NCI-H82 treated with DMSO at 0.1 percent for 48 hours (cell line): ENCODE results near the gene ANXA6.
A peak's percentile ranks its signal among the peaks of the same experiment; 100 is the strongest.

Experiments
- DNase-seq: peaks from one replicate; lab custom pipeline; 2025; ENCODE audit not compliant: unreplicated experiment; lab: John Stamatoyannopoulos, UW

Gene ANXA6

DNA sequence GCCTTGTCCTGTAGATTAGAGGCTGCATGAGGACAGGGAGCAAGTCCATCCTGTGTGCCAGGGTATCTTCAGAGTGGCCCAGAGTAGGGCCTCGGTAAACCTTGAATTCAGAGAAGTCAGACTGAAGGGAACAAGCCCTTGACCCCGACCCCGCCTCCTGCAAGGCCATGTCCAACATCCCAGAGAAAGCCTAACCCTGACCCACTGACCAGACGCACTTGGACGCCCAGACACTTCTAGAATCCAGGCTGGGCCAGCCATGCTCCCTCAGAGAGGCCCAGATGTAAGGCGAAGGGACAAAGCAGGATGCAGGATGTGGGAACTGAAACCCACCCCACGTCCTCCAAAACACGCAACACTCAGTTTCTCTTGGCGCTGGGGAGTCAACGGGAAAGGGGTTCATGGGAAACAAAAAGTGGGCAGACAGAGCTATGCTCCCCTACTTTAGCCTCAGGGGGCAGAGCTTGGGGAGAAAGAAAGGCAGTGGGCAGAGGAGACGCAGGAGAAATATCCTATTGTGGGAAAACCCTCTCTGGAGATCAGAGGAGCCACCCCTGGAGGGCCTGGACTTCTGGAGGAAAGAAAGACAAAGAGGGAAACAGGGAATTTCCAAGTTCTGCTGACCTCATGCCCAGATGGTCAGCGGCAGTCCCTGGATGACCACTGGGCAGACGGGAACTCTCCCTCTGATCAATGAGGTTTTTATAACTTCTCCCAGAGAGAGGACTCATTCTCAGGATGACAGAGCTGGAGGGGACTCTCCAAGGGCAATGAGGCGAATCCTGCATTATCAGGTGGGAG is 89.7 kb downstream of the ANXA6 start:
- DNase-seq, result no peak

DNA sequence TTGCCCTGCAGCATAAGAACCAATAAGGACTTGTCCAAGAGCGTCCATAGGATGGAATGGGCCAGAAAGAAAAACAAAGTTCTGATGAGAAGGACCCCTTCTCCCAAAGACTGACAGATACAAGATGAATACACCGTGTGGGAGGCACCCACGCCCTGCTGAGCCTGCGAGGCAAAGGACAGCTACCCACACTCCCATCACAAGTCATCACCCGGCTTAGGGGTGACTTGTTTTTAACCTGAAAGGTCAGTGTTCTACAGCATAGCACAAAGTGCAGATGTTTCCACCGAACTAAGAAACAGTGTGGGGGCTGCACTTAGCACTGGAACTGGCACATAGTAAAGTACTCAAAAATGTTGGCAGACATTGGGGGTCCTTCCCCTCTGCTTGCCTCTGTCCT is 90.7 kb downstream of the ANXA6 start:
- no peak for DNase-seq

- no peak for DNase-seq
Measured at GRCh38 chr5:151065609-151066008, 92.0 kb downstream of the ANXA6 start.

DNA sequence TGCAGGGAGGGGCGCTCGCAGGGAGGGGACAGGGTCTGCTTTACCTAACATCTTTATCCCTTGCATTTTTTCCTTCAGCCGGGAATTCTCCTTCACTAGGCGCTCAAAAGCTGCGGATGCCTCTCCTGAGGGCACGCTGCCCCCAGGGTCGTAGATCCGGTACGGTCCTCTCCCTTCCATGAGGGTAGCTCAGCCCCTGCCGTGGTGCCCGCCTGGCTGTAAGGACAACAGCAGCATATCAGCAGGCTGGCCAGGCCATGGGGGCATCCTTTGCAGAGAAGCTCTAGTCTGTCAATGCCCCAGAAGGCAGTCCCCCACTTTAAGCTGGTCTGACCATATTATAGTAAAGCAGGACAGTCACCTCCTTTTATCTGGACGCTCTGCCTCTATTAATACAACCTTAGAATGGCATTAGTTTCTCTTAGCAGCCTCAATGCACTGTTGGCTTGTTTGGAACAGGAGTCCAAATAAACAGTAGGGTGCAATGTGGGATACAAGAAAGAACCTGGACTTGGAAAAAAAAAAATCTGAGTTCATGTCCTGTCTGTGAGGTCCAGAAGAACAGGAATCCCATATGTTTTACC is 92.6 kb downstream of the ANXA6 start:
- DNase-seq, result no peak

DNA sequence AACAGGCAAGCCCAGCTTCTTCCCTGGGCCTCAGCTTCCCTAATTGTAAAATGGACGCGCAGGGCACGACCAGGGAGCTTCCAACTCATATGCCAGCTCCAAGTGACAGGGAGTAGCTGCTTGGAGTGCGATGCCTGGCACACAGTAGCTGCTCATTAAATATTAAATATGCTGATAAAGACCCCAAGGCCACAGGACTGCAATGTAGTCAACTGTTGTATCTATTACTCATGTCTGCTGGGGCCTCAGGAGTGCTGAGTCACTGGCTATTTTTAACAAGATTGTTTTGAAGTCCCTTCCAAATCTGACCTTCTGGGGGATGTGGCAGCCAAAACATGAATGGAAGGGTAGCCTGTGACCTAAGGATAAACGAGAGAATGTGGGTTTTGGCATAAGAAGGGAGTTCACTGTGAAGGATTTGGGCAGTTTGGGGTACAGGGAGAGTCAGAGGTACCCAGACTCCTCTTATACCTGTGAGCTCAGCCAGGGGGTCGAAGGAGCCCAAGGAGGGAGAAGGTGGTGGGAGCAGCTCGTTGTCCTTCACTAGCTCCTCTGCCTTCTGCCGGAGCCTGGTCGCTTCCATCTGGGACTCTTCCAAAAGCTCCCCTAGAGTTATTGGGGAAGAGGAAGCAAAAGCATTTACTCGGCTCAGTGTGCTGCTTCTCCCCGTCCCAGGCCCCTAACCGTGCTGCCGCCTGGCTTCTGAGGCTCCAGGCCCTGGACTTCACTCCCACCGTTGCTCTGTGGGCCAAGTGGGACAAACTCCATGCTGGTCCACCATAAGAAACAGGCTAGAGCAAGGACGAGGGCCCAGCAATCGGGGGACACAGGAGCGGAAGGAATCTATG is 94.2 kb downstream of the ANXA6 start:
- no peak for DNase-seq

- DNase-seq, result no peak
Measured at GRCh38 chr5:151062405-151063141, 95.0 kb downstream of the ANXA6 start.

DNA sequence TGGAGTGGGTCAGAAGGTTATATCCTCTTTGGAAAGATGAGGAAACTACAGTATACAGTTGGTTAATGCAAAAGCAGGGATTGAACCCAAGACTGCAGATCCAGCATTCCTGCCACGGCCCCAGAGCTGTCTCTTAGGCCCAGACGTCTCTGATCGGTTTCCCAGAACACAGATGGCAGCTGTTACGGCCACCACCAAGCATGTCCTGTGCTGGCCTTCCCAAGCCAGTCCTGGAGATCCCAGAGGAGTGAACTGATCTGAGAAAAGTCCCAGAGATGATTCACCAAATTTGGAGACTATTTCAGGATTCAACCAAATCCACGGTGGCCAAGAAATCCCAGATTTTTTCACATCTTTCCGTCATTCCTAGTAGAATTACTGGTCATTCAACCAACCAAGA is 96.8 kb downstream of the ANXA6 start:
- DNase-seq, result no peak

DNA sequence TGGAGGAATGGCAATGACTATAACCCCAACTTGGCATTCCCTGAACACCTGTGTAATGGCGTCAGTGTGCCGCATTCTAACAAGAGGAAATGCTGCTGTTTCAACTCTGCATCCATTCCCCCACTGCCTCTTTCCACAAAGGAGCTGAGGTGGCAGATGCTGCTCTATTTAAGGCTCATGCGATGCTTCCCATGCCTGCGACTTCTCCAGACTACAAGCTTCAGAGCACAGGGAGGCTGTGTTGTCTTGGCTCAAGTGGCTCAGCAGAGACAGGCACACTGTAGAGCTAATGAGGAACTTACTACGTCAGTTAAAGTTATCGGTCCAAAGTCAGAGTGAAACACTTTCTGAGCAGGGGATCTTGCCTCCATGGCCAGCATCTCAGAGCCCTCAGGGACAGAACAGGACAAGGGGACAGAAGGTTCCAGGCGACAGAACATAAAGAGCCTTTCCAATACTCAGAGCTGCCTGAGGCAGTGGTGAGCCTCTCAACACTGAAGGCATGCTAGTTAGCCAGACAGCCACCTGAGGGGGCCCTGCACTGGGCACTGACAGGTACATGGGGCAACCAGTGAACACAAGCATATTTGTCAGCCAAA is 98.6 kb downstream of the ANXA6 start:
- no peak for DNase-seq

DNA sequence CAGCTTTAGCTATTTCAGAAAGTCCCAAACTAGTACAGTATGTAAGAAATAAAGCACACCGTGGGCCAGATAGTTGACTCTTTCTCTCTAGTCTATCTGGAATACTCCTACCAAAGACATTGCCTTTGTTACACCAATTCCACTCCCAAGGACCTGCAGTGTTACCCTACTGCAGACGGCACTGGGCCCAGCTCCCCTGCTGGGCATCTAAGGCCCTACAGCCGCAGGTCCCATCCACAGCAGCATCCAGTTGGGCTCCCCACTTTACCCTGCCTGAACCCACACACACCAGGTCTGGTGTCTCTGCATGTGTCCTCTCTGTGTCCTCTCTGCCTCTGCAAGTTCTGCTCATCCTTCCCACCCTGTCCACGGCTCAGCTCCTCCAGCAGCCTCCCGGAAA is 99.3 kb downstream of the ANXA6 start:
- DNase-seq, result no peak

- no peak for DNase-seq
Measured at GRCh38 chr5:151056379-151057325, 100.9 kb downstream of the ANXA6 start.

GRCh38 chr5:151055336-151055735 is 102.2 kb downstream of the ANXA6 start:
- DNase-seq, result no peak

- DNase-seq, result no peak
Measured at GRCh38 chr5:151054709-151055108, 102.9 kb downstream of the ANXA6 start.

GRCh38 chr5:151053796-151054462 is 103.7 kb downstream of the ANXA6 start:
- no peak for DNase-seq

- DNase-seq, result no peak
Measured at GRCh38 chr5:151052836-151053235, 104.7 kb downstream of the ANXA6 start.

- no peak for DNase-seq
Measured at GRCh38 chr5:151051931-151052608, 105.5 kb downstream of the ANXA6 start.

DNA sequence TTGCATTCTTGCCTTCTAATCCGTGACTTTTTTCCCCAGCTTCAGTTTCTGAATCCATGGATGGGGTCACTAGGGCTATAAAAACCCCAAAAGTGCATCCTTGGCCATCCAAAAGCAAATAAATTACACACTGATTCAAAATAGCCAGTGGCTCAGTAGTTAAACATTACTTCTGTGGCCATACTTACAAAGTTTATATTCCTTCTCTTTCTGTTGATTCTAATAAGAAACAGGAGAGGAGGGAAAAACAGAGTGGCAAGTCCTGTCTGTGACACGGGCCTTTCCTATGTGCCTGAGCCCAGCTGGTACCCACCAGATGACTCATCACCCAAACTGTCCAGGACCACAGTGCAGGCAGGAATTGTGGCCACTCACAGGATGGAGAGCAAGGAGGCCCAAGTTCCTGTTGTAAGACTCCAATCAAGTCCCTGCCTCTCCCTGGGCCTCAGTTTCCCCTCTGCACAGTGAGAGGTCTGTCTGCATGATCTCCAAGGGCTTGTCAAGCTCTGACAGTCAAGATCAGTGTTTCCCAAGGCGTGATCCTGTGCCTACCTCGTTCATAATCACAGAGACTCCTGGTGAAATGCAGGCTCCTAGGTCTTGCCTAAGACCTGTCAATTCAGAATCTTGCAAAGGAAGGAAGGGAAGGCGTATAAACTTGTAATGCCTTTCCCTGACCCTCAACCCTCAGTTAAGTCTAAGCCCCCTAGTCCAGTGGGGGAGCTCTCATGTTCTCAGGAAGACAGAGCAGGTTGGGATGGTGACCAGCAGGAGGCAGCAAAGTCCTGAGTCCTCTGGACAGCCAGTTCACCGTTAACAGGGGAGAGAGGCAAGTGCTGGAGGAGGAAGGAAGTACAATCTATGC is 106.3 kb downstream of the ANXA6 start:
- peak; percentile 45 for DNase-seq
